ENCODE results near the gene CD99L2. TPM values are rescaled to one million over a fixed set of nuclear protein-coding genes. Genes with fewer than 3 reads are reported as not detected.

The CD99L2 gene
- total RNA-seq, 2 experiments from 2014 or later, result 8.4 to 9.6 TPM

DNA sequence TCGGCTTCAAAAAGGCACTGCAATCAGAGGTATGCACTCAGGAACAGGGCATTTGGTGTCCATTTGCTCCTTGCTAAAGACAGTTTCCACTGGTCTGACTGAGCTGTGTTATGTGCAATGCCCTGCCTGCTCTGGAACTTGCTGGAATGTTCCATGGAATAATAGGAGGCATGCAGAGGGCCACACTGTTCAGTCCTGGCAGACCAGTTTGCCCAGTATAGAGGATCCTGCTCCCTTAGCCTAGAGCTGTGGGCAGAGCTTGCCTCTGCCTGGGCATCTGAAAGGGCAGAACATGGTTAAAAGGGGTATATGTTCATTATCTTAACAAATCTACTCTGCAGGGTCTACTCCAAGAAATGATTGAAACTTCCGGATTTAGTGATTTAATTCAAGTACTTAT is 27.8 kb upstream of the CD99L2 start:
- no peaks in the 10 kb centered on the region for H3K9me3 Mint-ChIP-seq (ENCODE audit: low read depth)
- H3K27ac Mint-ChIP-seq, result no peak overlapping the region
- intact Hi-C loops (cut with DNase I, micrococcal nuclease), result no loop called here
- POLR2A ChIA-PET, result no interaction called here
- DNase-seq (no peak), ATAC-seq (no peak)
- CTCF ChIA-PET, result no interaction called here
- H3K36me3 Mint-ChIP-seq (ENCODE audit: low read depth), result no peaks in the 10 kb centered on the region
- H3K4me1 Mint-ChIP-seq, result no peaks in the 10 kb centered on the region
- H3K27me3 Mint-ChIP-seq, result no peaks in the 10 kb centered on the region
- no peak overlapping the region for H3K4me3 Mint-ChIP-seq

DNA sequence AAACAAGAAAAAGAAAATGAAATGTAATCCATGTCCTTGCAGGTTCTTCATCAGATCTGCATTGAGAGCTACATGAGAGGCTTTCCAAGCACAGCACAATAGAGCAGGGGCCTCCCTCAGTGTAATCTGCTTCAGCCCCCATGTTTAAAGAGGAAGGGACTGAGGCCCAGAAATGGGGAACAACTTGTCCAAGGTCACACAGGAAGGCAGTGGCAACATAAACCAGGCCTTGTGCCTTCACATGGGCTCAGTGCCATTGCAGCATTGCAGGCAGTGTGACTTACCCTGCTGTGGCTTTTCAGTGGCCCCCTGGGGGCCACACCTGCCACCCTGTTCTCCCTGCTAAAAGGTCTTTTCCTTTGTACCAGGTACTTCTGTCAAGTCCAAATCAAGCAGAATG is 20.9 kb upstream of the CD99L2 start:
- Mint-ChIP-seq H3K36me3 (ENCODE audit: low read depth) (no peaks in the 10 kb centered on the region), H3K27me3 (no peaks in the 10 kb centered on the region), H3K9me3 (ENCODE audit: low read depth) (no peaks in the 10 kb centered on the region), H3K4me3 (no peak overlapping the region), H3K4me1 (no peaks in the 10 kb centered on the region), H3K27ac (no peak overlapping the region)
- no peak for ATAC-seq
- ChIA-PET CTCF (no interaction called here), POLR2A (no interaction called here)
- no peak for DNase-seq
- intact Hi-C loops (cut with DNase I, micrococcal nuclease), result no loop called here

DNA sequence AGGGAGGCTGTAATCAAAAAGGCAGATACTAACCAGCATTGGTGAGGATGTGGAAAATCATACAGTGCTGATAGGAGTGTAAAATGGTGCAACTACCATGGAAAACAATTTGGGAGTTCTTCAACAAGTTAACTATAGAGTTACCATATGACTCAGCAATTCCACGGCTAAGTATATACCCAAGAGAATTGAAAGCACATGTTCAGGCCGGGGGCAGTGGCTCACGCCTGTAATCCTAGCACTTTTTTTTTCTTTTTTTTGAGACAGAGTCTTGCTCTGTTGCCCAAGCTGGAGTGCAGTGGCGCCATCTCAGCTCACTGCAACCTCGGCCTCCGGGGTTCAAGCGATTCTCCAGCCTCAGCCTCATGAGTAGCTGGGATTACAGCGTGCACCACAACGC is 15.0 kb upstream of the CD99L2 start:
- Mint-ChIP-seq H3K4me3 (no peak overlapping the region), H3K27ac (no peak overlapping the region), H3K9me3 (ENCODE audit: low read depth) (no peaks in the 10 kb centered on the region), H3K27me3 (no peaks in the 10 kb centered on the region), H3K4me1 (no peaks in the 10 kb centered on the region), H3K36me3 (ENCODE audit: low read depth) (no peaks in the 10 kb centered on the region)
- intact Hi-C loops (cut with DNase I, micrococcal nuclease), result no loop called here
- CTCF ChIA-PET, result no interaction called here
- ATAC-seq (no peak), DNase-seq (no peak)
- POLR2A ChIA-PET, result no interaction called here

DNA sequence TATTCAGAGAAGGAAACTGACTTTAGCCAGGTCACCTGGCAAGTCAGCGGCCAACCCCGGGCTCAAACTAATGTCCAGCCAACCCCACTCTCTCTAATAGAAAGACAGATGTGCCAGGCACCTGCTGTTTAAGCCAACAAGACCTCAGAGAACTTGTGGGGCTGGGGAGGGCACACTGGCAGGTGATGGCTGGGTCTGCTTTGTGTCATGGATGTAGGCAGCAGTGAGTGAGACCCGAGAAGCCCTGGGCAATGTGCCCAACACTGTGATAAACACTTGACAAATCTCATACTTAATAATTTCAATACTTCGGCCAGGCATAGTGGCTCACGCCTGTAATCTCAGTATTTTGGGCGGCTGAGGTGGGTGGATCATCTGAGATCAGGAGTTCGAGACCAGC is 9.0 kb upstream of the CD99L2 start:
- Mint-ChIP-seq H3K36me3 (ENCODE audit: low read depth) (no peaks in the 10 kb centered on the region), H3K9me3 (ENCODE audit: low read depth) (no peaks in the 10 kb centered on the region), H3K4me1 (no peaks in the 10 kb centered on the region), H3K27ac (no peak overlapping the region), H3K27me3 (no peaks in the 10 kb centered on the region), H3K4me3 (no peak overlapping the region)
- POLR2A ChIA-PET, result no interaction called here
- no peak for ATAC-seq
- CTCF ChIA-PET, result no interaction called here
- intact Hi-C loops (cut with DNase I, micrococcal nuclease), result no loop called here
- DNase-seq, result no peak

DNA sequence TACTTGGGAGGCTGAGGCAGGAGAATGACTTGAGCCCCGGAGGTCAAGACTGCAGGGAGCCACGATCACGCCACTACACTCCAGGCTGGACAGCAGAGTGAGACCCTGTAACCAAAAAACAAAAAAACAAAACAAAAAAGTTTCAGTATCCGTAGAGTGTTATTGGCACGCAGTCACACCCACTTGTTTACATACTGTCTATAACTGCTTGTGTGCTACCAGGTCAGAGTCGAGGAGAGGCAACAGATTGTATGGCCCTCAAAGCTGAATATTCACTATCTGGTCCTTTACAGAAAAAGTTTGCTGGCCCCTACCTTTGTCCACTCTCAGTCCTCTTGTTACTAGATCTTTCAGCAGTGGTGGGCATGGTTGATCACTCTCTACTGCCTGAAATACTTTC is 8.2 kb upstream of the CD99L2 start:
- no peaks in the 10 kb centered on the region for H3K4me1 Mint-ChIP-seq
- H3K36me3 Mint-ChIP-seq (ENCODE audit: low read depth), result no peaks in the 10 kb centered on the region
- ATAC-seq, result no peak
- H3K27ac Mint-ChIP-seq, result no peak overlapping the region
- no peaks in the 10 kb centered on the region for H3K27me3 Mint-ChIP-seq
- no peak for DNase-seq
- H3K4me3 Mint-ChIP-seq, result no peak overlapping the region
- ChIA-PET CTCF (no interaction called here), POLR2A (no interaction called here)
- H3K9me3 Mint-ChIP-seq (ENCODE audit: low read depth), result no peaks in the 10 kb centered on the region
- intact Hi-C loops (cut with DNase I, micrococcal nuclease), result no loop called here

DNA sequence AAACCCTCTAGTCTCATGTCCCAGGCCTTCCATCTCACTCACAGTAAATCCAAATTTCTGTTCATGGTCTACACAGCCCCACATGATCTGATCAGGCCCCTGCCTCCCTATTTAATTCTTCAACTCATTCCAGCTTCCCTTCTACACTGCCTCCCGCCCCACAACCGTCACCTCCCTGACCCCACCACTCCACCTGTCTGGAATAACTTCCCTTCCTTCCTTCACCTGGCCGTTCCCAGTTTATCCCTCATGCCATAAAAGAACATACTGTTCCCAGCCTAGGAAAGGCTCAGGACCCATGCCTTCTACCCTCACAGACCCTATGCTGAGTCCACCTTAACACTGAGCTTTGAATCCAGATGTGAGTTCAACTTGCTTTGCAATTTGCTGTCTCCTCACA is 6.8 kb upstream of the CD99L2 start:
- DNase-seq, result no peak
- intact Hi-C loops (cut with DNase I, micrococcal nuclease), result no loop called here
- H3K4me1 Mint-ChIP-seq, result no peaks in the 10 kb centered on the region
- no peaks in the 10 kb centered on the region for H3K36me3 Mint-ChIP-seq (ENCODE audit: low read depth)
- no peak overlapping the region for H3K4me3 Mint-ChIP-seq
- ATAC-seq, result no peak
- POLR2A ChIA-PET, result no interaction called here
- CTCF ChIA-PET, result no interaction called here
- no peaks in the 10 kb centered on the region for H3K27me3 Mint-ChIP-seq
- H3K27ac Mint-ChIP-seq, result no peak overlapping the region
- H3K9me3 Mint-ChIP-seq (ENCODE audit: low read depth), result no peaks in the 10 kb centered on the region

DNA sequence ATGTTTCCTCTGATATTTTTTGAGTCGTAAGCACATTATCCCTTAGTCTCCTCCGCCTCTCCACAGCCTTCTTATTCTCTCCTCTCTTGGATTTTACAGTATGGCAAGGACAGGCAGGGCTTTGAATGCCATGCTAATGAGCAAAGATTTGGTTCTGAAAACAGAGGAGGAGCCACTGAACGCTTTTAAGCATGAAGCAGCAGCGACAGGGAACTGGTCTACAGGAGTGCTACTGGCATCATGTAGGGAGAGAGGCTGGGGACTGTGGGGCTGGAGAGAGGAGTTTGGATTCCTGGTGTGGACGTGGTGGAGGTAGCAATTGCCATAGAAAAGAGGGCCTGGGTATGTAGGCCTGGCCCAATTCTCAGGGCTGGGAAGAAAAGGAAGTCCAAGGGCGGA is 4.6 kb upstream of the CD99L2 start:
- ChIA-PET CTCF (no interaction called here), POLR2A (no interaction called here)
- no peak overlapping the region for H3K4me3 Mint-ChIP-seq
- H3K27ac Mint-ChIP-seq, result no peak overlapping the region
- intact Hi-C loops (cut with DNase I, micrococcal nuclease), result no loop called here
- H3K27me3 Mint-ChIP-seq, result no peaks in the 10 kb centered on the region
- ATAC-seq (no peak), DNase-seq (no peak)
- no peaks in the 10 kb centered on the region for H3K4me1 Mint-ChIP-seq
- H3K9me3 Mint-ChIP-seq (ENCODE audit: low read depth), result no peaks in the 10 kb centered on the region
- H3K36me3 Mint-ChIP-seq (ENCODE audit: low read depth), result no peaks in the 10 kb centered on the region

DNA sequence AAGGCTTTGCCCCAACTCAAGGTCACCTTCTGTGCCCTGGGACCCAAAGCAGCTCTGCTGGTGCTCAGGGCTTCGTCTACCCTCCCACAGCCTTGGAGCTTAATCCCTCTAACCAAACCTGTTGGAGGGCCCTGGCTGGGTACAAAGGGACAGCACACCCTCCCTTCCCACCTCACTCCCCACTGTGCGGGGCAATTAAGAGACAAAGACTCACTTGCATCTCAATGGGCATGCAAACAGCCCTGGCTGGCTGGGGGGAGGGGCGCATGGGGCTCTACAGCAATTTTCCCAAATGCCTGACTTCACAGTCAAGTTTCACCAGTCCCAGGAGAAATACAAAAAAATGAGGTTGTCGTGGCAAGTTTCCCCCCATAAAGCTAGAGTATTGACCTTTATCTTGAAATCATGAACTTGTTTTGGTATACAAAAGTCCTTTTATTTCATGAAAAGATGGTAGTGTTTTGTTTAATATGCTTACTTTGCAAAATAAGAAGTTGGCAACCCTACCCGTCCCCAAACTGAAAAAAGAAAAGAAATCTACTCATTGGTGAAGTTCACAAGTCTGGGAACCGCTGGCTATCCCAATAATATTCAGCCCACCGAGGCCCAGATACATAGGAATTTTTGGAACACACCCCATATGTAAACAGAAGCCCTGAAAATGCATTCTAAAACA is 4.1 kb upstream of the CD99L2 start:
- Mint-ChIP-seq H3K27ac (no peak overlapping the region), H3K27me3 (no peaks in the 10 kb centered on the region), H3K36me3 (ENCODE audit: low read depth) (no peaks in the 10 kb centered on the region), H3K4me1 (peaks cover 1% of the 10 kb centered on the region), H3K9me3 (ENCODE audit: low read depth) (no peaks in the 10 kb centered on the region), H3K4me3 (no peak overlapping the region)
- DNase-seq, result no peak
- intact Hi-C loops (cut with DNase I, micrococcal nuclease), result no loop called here
- CTCF ChIA-PET, result no interaction called here
- ATAC-seq, result no peak
- POLR2A ChIA-PET, result no interaction called here

DNA sequence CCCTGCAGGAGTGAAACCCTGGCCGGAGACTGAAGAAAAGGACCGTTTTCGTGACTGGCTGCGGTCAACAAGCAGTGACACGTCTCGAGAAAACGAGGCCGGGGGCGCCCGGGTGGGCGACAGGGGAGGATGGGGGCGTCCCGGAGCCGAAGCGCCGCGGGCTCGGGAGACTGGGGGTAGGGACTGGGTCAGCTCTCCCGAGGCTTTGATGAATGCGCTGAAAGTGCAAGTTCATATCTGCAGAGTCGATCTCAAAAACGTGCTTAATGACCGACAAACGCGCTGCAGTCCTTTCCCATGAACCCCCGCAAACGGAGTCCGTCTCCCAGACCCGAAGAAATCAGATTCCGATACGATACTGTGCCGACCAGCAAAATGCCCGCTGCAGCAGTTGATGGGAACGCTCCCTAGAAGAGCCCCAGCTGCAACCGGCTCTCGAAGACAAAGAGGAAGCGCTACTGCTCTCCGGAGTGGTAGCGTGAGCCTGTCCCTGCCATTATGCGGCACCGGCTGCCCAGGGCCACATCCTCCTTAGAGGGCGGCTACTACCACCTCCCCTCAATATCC is 806 bp upstream of the CD99L2 start:
- ATAC-seq (no peak), DNase-seq (peak; percentile 34)
- Mint-ChIP-seq H3K4me1 (peaks cover 10% of the 10 kb centered on the region), H3K27me3 (no peaks in the 10 kb centered on the region), H3K36me3 (ENCODE audit: low read depth) (no peaks in the 10 kb centered on the region), H3K4me3 (peak overlapping the region; percentile 64), H3K9me3 (ENCODE audit: low read depth) (no peaks in the 10 kb centered on the region), H3K27ac (peak overlapping the region; percentile 60)
- CTCF ChIA-PET, result no interaction called here
- POLR2A ChIA-PET, result interaction anchor here (0.5 kb wide), 1 partner anchor 420 kb away, joined by 3 read pairs; no protein-coding TSS in a partner anchor
- intact Hi-C loops (cut with DNase I, micrococcal nuclease), result loop anchor here (2.0 to 5.0 kb wide), 4 partner anchors 84 to 1932 kb away; partner anchors contain the start of genes CETN2 (in 1 of the 2), HMGB3 (in 1 of the 2) and NSDHL (in 1 of the 2)

DNA sequence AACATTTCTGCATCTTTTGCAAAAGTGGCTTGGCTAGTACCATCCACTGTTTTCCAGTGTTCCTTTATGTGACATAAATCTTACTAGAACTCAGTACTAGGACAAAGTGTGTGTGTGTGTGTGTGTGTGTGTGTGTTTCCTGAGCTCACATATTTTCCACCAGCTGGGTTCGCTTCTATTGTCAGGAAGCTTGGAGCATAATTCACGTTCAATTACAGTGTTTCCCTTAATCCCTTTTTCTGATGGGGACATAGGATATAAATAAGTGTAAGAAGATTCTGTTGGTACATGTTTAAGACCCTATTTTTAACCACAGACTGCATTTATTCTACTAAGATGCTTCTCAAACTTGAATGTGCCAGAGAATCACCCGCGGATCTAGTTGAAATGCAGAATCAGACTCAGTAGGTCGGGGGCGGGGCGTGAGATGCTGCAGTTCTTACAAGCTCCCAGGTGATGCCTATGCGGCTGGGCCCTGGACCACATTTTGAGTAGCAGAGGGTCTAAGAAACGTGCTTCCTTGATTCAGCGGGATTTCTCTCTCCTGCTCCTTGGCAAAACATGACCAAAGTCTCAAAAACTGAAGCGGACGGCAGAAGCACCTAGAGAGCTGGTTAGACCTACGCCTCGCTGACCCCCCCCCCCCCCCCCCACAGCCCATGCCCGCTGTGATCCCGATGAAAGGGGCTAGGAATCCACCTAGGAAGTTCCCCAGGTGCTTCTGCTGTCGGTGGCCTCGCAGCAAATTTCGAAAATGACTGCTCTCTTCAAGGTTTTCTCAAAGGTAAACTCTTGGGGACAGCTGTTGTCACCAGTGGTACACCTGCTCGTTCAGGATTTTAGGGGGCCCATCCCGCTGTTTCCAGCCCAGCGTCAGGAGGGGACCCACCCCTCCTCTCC is 797 bp downstream of the CD99L2 start:
- ATAC-seq (no peak), DNase-seq (peak; percentile 70)
- H3K4me1 Mint-ChIP-seq, result peaks cover 10% of the 10 kb centered on the region
- no peaks in the 10 kb centered on the region for H3K9me3 Mint-ChIP-seq (ENCODE audit: low read depth)
- H3K4me3 Mint-ChIP-seq, result peak overlapping the region; percentile 74
- H3K27ac Mint-ChIP-seq, result peak overlapping the region; percentile 8
- CTCF ChIA-PET, result interaction anchor here (0.5 to 1.4 kb wide), 2 partner anchors 17 to 934 kb away, joined by 5 to 6 read pairs; no protein-coding TSS in a partner anchor
- no peaks in the 10 kb centered on the region for H3K27me3 Mint-ChIP-seq
- intact Hi-C loops (cut with DNase I, micrococcal nuclease), result loop anchor here (1.0 to 5.0 kb wide), 8 partner anchors 17 to 1933 kb away; partner anchors contain the start of genes HMGB3 (in 2 of the 2), CETN2 (in 1 of the 2), NSDHL (in 1 of the 2) and VMA21 (in 1 of the 2)
- H3K36me3 Mint-ChIP-seq (ENCODE audit: low read depth), result no peaks in the 10 kb centered on the region
- POLR2A ChIA-PET, result no interaction called here

DNA sequence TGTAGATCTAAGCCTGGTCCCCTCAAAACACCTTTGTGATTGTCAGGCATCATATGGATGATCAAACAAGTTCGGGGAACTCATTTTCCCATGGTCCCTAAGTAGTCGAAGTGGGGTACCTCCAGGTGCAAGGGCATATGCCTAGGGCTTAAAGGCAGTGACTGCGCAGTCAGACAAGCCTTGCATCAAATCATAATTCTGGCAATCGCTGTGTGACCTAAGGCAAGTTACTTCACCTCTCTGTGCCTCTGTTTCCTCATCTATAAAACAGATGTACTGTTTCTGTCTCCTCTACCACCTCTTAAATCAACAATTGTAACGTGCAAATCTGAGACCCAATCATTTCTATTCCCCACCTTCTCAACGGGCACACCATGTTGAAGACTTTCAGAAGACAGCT is 1.8 kb downstream of the CD99L2 start:
- intact Hi-C loops (cut with DNase I, micrococcal nuclease), result loop anchor here in 1 of 2 experiments (5.0 kb wide), 1 partner anchor 124 kb away; no protein-coding TSS in a partner anchor
- ChIA-PET POLR2A (no interaction called here), CTCF (no interaction called here)
- DNase-seq (no peak), ATAC-seq (no peak)
- Mint-ChIP-seq H3K4me3 (no peak overlapping the region), H3K9me3 (ENCODE audit: low read depth) (no peaks in the 10 kb centered on the region), H3K36me3 (ENCODE audit: low read depth) (no peaks in the 10 kb centered on the region), H3K27me3 (no peaks in the 10 kb centered on the region), H3K27ac (no peak overlapping the region), H3K4me1 (peaks cover 10% of the 10 kb centered on the region)

DNA sequence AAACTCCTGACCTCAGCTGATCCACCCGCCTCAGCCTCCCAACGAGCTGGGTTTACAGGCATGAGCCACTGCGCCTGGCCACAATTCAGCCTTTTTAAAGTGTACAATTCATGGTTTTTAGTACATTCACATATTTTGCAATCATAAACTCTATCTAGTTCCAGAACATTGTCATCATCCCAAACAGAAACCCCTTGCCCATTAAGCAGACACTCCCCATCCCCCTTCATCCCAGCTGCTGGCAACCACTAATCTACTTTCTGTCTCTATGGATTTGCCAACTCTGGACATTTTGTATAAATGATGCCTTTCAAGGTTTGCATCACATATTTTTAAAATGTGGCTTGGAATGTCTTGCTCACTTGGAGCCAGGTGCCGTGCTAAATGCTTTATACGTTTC is 4.5 kb downstream of the CD99L2 start:
- H3K9me3 Mint-ChIP-seq (ENCODE audit: low read depth), result no peaks in the 10 kb centered on the region
- ATAC-seq (no peak), DNase-seq (no peak)
- intact Hi-C loops (cut with DNase I, micrococcal nuclease), result no loop called here
- no peaks in the 10 kb centered on the region for H3K36me3 Mint-ChIP-seq (ENCODE audit: low read depth)
- ChIA-PET CTCF (no interaction called here), POLR2A (no interaction called here)
- H3K4me3 Mint-ChIP-seq, result no peak overlapping the region
- H3K4me1 Mint-ChIP-seq, result peaks cover 10% of the 10 kb centered on the region
- H3K27me3 Mint-ChIP-seq, result no peaks in the 10 kb centered on the region
- H3K27ac Mint-ChIP-seq, result no peak overlapping the region

All from activated CD4-positive, alpha-beta T cell treated with anti-CD3 and anti-CD28 coated beads for 36 hours (primary cell).